H1 (cell line): ENCODE measurements around the gene DDX19B. TPM values are rescaled to one million over a fixed set of nuclear protein-coding genes. Genes with fewer than 3 reads are reported as not detected.
"Not testable (repeated sequence)": the region's sequence is repeated elsewhere in the genome, so short reads cannot be mapped to it uniquely, and the experiment has no call there.

Experiments
- CTCF ChIA-PET: fragments of 300-600 bp; sonication (Branson Sonifier 250); formaldehyde crosslinking; loops from one replicate; lab custom pipeline; 2021; ENCODE audit not compliant: partially characterized antibody; lab: Charles Lee
- POLR2A ChIA-PET: fragments of 300-600 bp; sonication (Branson Sonifier 250); formaldehyde crosslinking; loops from one replicate; lab custom pipeline; 2021; ENCODE audit warnings: inconsistent platforms; ENCODE audit not compliant: partially characterized antibody; lab: Charles Lee
- DNase-seq, 2 experiments: peaks; one replicate each; pipeline versions ENCODE4 v3.0.0 to v3.0.0-alpha.2; 2010 to 2022; ENCODE audit warnings: low spot score in 2 of 2, low read depth in 1 of 2, mixed read lengths in 1 of 2
- FAIRE-seq: peaks from 2 replicates; lab custom pipeline; 2011; peaks lifted over from hg19 to GRCh38; lab: Jason Lieb, UNC
- H2AFZ ChIP-seq: 2 replicates; pipeline ENCODE4 v1.8.1; 2012; ENCODE audit warnings: low read length, inconsistent platforms
- H2AK5ac ChIP-seq: 2 replicates; pipeline ENCODE4 v1.6.1; 2013; ENCODE audit warnings: low read depth, low read length
- H2BK120ac ChIP-seq: replicated peaks from 2 replicates; pipeline ENCODE3; 2013; ENCODE audit warnings: low read depth, low read length, inconsistent platforms
- H2BK12ac ChIP-seq: 2 replicates; pipeline ENCODE4 v1.6.1; 2013; ENCODE audit warnings: low read depth, low read length
- H2BK15ac ChIP-seq: 2 replicates; pipeline ENCODE4 v1.6.1; 2013; ENCODE audit warnings: low read length
- H2BK20ac ChIP-seq: 2 replicates; pipeline ENCODE4 v1.6.1; 2013; ENCODE audit warnings: low read length
- H2BK5ac ChIP-seq: 2 replicates; pipeline ENCODE4 v1.6.1; 2013; ENCODE audit warnings: low read depth, low read length
- H3K14ac ChIP-seq: 2 replicates; pipeline ENCODE4 v1.6.1; 2013; ENCODE audit warnings: inconsistent platforms; ENCODE audit not compliant: insufficient read length
- H3K18ac ChIP-seq: 2 replicates; pipeline ENCODE4 v1.6.1; 2013; ENCODE audit warnings: low read length; ENCODE audit errors: extremely low read depth
- H3K23ac ChIP-seq: 2 replicates; pipeline ENCODE4 v1.6.1; 2013; ENCODE audit warnings: inconsistent platforms; ENCODE audit not compliant: insufficient read length
- H3K23me2 ChIP-seq: 2 replicates; pipeline ENCODE4 v1.6.1; 2013; ENCODE audit warnings: low read depth, low read length
- H3K27ac ChIP-seq: 2 replicates; pipeline ENCODE4 v1.6.1; 2011; ENCODE audit warnings: low read depth, low read length, inconsistent platforms
- H3K27me3 ChIP-seq, 4 experiments: replicated peaks in 1 of 4; 1 replicate in 1 of 4; 2 replicates in 3 of 4; pipeline versions ENCODE4 v1.6.1 to v1.8.1; 2011 to 2013; ENCODE audit warnings: low read length in 3 of 4, mild to moderate bottlenecking in 3 of 4, inconsistent platforms in 2 of 4, mixed read lengths in 2 of 4, moderate library complexity in 1 of 4; ENCODE audit not compliant: control insufficient read depth in 3 of 4, insufficient read depth in 3 of 4; ENCODE audit errors: extremely low read depth in 1 of 4
- H3K36me3 ChIP-seq, 4 experiments: 2 replicates each; pipeline versions ENCODE4 v1.6.1 to v1.8.1; 2011 to 2013; ENCODE audit warnings: mild to moderate bottlenecking in 4 of 4, low read length in 3 of 4, moderate library complexity in 2 of 4, control low read depth in 1 of 4, inconsistent platforms in 1 of 4; ENCODE audit not compliant: insufficient read depth in 4 of 4, control insufficient read depth in 2 of 4
- H3K4ac ChIP-seq: replicated peaks from 2 replicates; pipeline ENCODE3; 2013; ENCODE audit warnings: low read length, low read depth, mixed read lengths, inconsistent platforms; ENCODE audit not compliant: insufficient read length
- H3K4me1 ChIP-seq, 4 experiments: replicated peaks in 1 of 4; 1 replicate in 1 of 4; 2 replicates in 3 of 4; pipeline versions ENCODE4 v1.6.1 to v1.8.1; 2011 to 2013; ENCODE audit warnings: low read length in 3 of 4, inconsistent platforms in 2 of 4, mixed read lengths in 1 of 4; ENCODE audit not compliant: insufficient read depth in 4 of 4, control insufficient read depth in 3 of 4
- H3K4me2 ChIP-seq, 2 experiments: 2 replicates each; pipeline versions ENCODE4 v1.6.1 to v1.8.1; 2011 to 2013; ENCODE audit warnings: low read depth in 2 of 2, low read length in 2 of 2, control low read depth in 1 of 2, inconsistent platforms in 1 of 2, mild to moderate bottlenecking in 1 of 2; ENCODE audit not compliant: insufficient read depth in 1 of 2
- H3K4me3 ChIP-seq, 4 experiments: fragments of 200-600, 300-600 bp in 1 of 4; sonication (generic), shearing (Covaris generic), sonication (Bioruptor Twin) in 1 of 4; 2 replicates each; pipeline versions ENCODE4 v1.5.1 to v1.8.1; 2011 to 2016; ENCODE audit warnings: low read length in 4 of 4, low read depth in 3 of 4, control low read depth in 2 of 4, inconsistent platforms in 2 of 4, mild to moderate bottlenecking in 2 of 4, mixed read lengths in 1 of 4, moderate library complexity in 1 of 4; ENCODE audit not compliant: insufficient read depth in 2 of 4; ENCODE audit errors: extremely low read depth in 1 of 4
- H3K56ac ChIP-seq: replicated peaks from 2 replicates; pipeline ENCODE3; 2013; ENCODE audit warnings: low read depth, mild to moderate bottlenecking, mixed read lengths, low read length, inconsistent platforms; ENCODE audit not compliant: insufficient read length
- H3K79me1 ChIP-seq: 2 replicates; pipeline ENCODE4 v1.6.1; 2013; ENCODE audit warnings: low read depth, low read length, control low read depth
- H3K79me2 ChIP-seq, 2 experiments: 2 replicates each; pipeline versions ENCODE4 v1.6.1 to v1.8.1; 2012 to 2013; ENCODE audit warnings: low read length in 2 of 2, mild to moderate bottlenecking in 2 of 2, inconsistent platforms in 1 of 2; ENCODE audit not compliant: insufficient read depth in 2 of 2, control insufficient read depth in 1 of 2
- H3K9ac ChIP-seq, 4 experiments: replicated peaks in 1 of 4; 1 replicate in 1 of 4; 2 replicates in 3 of 4; pipeline versions ENCODE4 v1.6.1 to v1.8.1; 2011 to 2013; ENCODE audit warnings: low read depth in 3 of 4, low read length in 3 of 4, control low read depth in 2 of 4, mild to moderate bottlenecking in 2 of 4, moderate library complexity in 2 of 4, inconsistent platforms in 1 of 4; ENCODE audit errors: extremely low read depth in 1 of 4
- H3K9me3 ChIP-seq, 2 experiments: 2 replicates each; pipeline versions ENCODE4 v1.6.1 to v1.8.1; 2012 to 2013; ENCODE audit warnings: mild to moderate bottlenecking in 2 of 2, moderate library complexity in 2 of 2, control low read depth in 1 of 2, inconsistent platforms in 1 of 2, low read depth in 1 of 2, low read length in 1 of 2, mixed read lengths in 1 of 2; ENCODE audit not compliant: insufficient read depth in 2 of 2
- H4K20me1 ChIP-seq, 2 experiments: replicated peaks in 1 of 2; 2 replicates each; pipeline versions ENCODE3 to v1.8.1; 2011 to 2013; ENCODE audit warnings: inconsistent platforms in 2 of 2, low read length in 2 of 2, mild to moderate bottlenecking in 1 of 2; ENCODE audit not compliant: insufficient read depth in 2 of 2, control insufficient read depth in 1 of 2
- H4K5ac ChIP-seq: 2 replicates; pipeline ENCODE4 v1.6.1; 2013; ENCODE audit warnings: low read length, low read depth, mixed read lengths, inconsistent platforms; ENCODE audit not compliant: insufficient read length
- H4K8ac ChIP-seq: 2 replicates; pipeline ENCODE4 v1.8.0; 2013; ENCODE audit warnings: mild to moderate bottlenecking, moderate library complexity, low read length, inconsistent platforms; ENCODE audit not compliant: insufficient read depth; ENCODE audit errors: extremely low read depth
- H4K91ac ChIP-seq: replicated peaks from 2 replicates; pipeline ENCODE3; 2013; ENCODE audit warnings: low read length, mixed read lengths, inconsistent platforms; ENCODE audit not compliant: insufficient read length
- POLR2A ChIP-seq, 2 experiments: IDR thresholded peaks; 1 replicate in 1 of 2; 2 replicates in 1 of 2; pipeline ENCODE4 v1.6.1; 2011; ENCODE audit warnings: low read depth in 2 of 2, low read length in 2 of 2, mild to moderate bottlenecking in 2 of 2; ENCODE audit errors: control extremely low read depth in 1 of 2
- POU5F1 ChIP-seq: IDR thresholded peaks from 2 replicates; pipeline ENCODE4 v1.6.1; 2011; ENCODE audit warnings: low read depth, mild to moderate bottlenecking, low read length, moderate library complexity
- SP1 ChIP-seq: IDR thresholded peaks from 2 replicates; pipeline ENCODE4 v1.6.1; 2011; ENCODE audit warnings: low read depth, low read length
- TAF7 ChIP-seq: optimal IDR thresholded peaks from 2 replicates; pipeline ENCODE3; 2011; ENCODE audit warnings: low read depth, mild to moderate bottlenecking, inconsistent platforms, low read length, moderate library complexity, borderline replicate concordance
- WGBS, 2 experiments: shearing (Covaris generic) in 1 of 2; methylation state at CpG; one replicate each; pipeline versions ENCODE4 v1.1.6 to v1.1.7; 2013 to 2015; ENCODE audit warnings: low lambda C conversion rate in 2 of 2, mixed read lengths in 2 of 2, inconsistent platforms in 1 of 2, low coverage in 1 of 2, missing lambda C conversion rate in 1 of 2; ENCODE audit not compliant: insufficient replicate concordance in 2 of 2, insufficient coverage in 1 of 2, insufficient read length in 1 of 2; ENCODE audit errors: extremely low coverage in 1 of 2, missing lambda C conversion rate in 1 of 2; 5-methylcytosine and 5-hydroxymethylcytosine counted together
- polyA plus RNA-seq, 7 experiments: library from polyadenylated mRNA; depleted of rRNA in 3 of 7; stranded (reverse) in 5 of 7; unstranded in 2 of 7; fragments of >200 nt in 5 of 7; fragments of 200-250 nt in 2 of 7; gene quantifications; 1 replicate in 5 of 7; 2 replicates in 1 of 7; 4 replicates in 1 of 7; pipeline versions ENCODE4 v1.2.1 to v1.2.3, GENCODE V29; 2011 to 2013; ENCODE audit warnings: missing spikeins in 2 of 7, mixed read lengths in 2 of 7
- total RNA-seq: library from RNA; stranded (reverse); fragmentation: NEBNext Ultra II Directional; extraction: Animal tissue kit (Norgen Biotek cat#: 25700); gene quantifications from 2 replicates; pipeline ENCODE4 v1.2.1, GENCODE V29; 2021

The DDX19B gene
- total and polyA plus RNA-seq, 2 of the 8 experiments (the other 6 are each of a cell fraction or from before 2014, with no cell fraction given): 40.5 to 42.7 TPM

DNA sequence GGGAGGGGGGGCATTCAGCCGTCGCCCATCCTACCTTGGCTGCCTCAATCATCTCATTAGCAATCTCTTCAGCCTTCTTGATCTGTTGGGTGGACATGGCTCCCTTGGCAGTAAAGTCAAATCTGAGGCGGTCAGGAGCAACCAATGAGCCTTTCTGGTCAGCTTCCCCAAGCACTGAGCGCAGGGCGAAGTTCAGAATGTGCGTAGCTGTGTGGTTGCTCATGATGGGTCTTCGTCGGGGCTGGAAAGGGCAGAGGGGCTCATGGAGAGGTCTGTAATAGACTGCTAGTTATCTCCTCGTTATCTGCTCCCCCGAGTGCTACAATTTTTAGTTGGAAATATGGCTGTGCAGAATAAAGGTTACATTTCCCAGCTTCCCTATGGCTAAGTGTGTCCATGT, 40.0 kb upstream of the DDX19B start (continued):
- TF ChIP-seq POU5F1 (no peak), TAF7 (no peak), POLR2A (IDR thresholded peaks at IDR 0.05; ENCODE audit: control extremely low read depth in 1 of 2, low read depth in 2 of 2, low read length in 2 of 2) (no peak; a peak in 1 of 3 replicates), SP1 (no peak)

DNA sequence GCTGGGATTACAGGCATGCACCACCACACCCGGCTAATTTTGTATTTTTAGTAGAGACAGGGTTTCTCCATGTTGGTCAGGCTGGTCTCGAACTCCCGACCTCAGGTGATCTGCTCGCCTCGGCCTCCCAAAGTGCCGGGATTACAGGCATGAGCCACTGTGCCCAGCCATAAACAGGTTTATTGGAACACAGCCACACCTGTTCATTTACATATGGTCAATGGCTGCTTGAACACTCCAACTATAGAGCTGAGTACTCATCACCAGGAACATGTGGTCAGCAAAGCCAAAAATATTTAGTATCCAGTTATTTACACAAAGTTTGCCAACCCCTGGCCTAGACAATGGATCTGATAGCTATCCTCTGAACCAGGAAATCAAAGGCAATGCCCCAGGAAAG, 39.1 kb upstream of the DDX19B start:
- DNase-seq, H4K20me1 ChIP-seq, H4K91ac ChIP-seq, H3K4me2 ChIP-seq, H3K23ac ChIP-seq, H2BK120ac ChIP-seq, H2AFZ ChIP-seq, H3K18ac ChIP-seq, H3K79me1 ChIP-seq, H3K56ac ChIP-seq, H3K4me1 ChIP-seq, H2BK15ac ChIP-seq, H3K27me3 ChIP-seq, H4K8ac ChIP-seq, FAIRE-seq, H2AK5ac ChIP-seq, H3K4ac ChIP-seq, H2BK20ac ChIP-seq, H3K9ac ChIP-seq, H3K4me3 ChIP-seq, H3K79me2 ChIP-seq, H2BK5ac ChIP-seq, H2BK12ac ChIP-seq, H3K27ac ChIP-seq, H3K14ac ChIP-seq, H3K23me2 ChIP-seq, H3K9me3 ChIP-seq, H4K5ac ChIP-seq: not testable (repeated sequence)
- 98% methylated on average over 6 of the region's 6 CpGs; no CpG with 5 or more reads in 1 of the 2 experiments for WGBS, 2 experiments
- H3K36me3 ChIP-seq: peaks cover 41 to 97% (median 81%) of the 10 kb centered on the region in 4 experiments
- CTCF ChIA-PET: interaction anchor here (1.0 to 1.8 kb wide), 4 partner anchors 8 to 16 kb away, joined by 3 to 7 read pairs (median 4); partner anchors contain the start of gene EXOSC6
- POLR2A ChIA-PET: interaction anchor here (1.0 to 12.3 kb wide), 2 partner anchors 9 to 18 kb away, joined by 3 to 414 read pairs; partner anchors contain the start of gene AARS1
